Effector memory CD4-positive, alpha-beta T cell (primary cell): Measurements from ENCODE around the gene COL15A1.

Experiments used
- DNase-seq, 3 donors: peaks; one replicate each; pipeline ENCODE4 v3.0.0-alpha.2; 2020
- H3K27ac ChIP-seq: 2 replicates; pipeline ENCODE4 v1.7.0; 2013; ENCODE audit warnings: mild to moderate bottlenecking, low read length, moderate library complexity; ENCODE audit not compliant: insufficient read depth, poor library complexity, severe bottlenecking
- H3K27me3 ChIP-seq: replicated peaks from 2 replicates; pipeline ENCODE4 v1.7.0; 2013; ENCODE audit warnings: mild to moderate bottlenecking, low read length; ENCODE audit not compliant: insufficient read depth, control insufficient read depth, poor library complexity, severe bottlenecking
- H3K36me3 ChIP-seq: 2 replicates; pipeline ENCODE4 v1.7.0; 2013; ENCODE audit warnings: mild to moderate bottlenecking, low read length, moderate library complexity; ENCODE audit not compliant: control insufficient read depth, insufficient read depth
- H3K4me1 ChIP-seq: 2 replicates; pipeline ENCODE4 v1.7.0; 2013; ENCODE audit warnings: low read length, mild to moderate bottlenecking; ENCODE audit not compliant: control insufficient read depth, insufficient read depth, poor library complexity, severe bottlenecking
- H3K4me3 ChIP-seq: 2 replicates; pipeline ENCODE4 v1.7.0; 2013; ENCODE audit warnings: low read length, low read depth, mild to moderate bottlenecking; ENCODE audit not compliant: insufficient read depth, poor library complexity, severe bottlenecking
- H3K9me3 ChIP-seq: 2 replicates; pipeline ENCODE4 v1.7.0; 2013; ENCODE audit warnings: mild to moderate bottlenecking, low read length, moderate library complexity; ENCODE audit not compliant: control insufficient read depth

Gene COL15A1

DNA sequence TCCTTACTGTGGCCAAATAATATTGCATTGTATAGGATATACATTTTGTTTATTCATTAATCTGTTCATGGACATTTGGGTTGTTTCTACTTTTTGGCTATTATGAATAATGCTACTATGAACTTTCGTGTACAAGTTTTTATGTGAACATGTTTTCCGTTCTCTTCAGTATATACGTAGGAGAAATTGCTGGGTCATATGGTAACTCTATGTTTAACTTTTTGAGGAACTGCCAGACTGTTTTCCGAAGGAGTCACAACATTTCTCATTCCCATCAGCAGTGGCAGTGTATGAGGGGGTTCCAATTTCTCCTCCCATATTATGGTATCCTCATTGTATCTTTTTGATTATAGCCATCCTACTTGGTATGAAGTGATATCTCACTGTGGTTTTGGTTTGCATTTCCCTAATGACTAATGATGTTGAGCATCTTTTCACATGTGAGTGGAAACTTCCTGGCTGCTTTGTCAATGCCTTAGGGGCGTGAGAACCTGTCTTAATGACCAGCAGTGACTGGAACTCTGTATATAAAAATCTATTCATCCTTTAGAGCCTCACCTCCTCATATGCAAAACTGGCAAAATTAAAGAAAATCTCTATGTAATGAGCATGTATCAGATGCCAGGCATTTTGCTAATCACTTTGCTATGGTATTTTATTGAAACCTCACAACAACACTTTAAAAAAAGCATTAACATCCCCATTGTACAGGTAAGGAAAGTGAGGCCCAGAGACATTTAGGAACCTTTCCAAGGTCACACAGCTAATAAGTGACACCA, 113.4 kb downstream of the COL15A1 start:
- Histone ChIP-seq H3K9me3 (no peaks in the 10 kb centered on the region), H3K36me3 (no peaks in the 10 kb centered on the region), H3K27ac (no peak overlapping the region), H3K4me1 (peaks cover 44% of the 10 kb centered on the region), H3K4me3 (peak overlapping the region; percentile 13), H3K27me3 (no peaks in the 10 kb centered on the region)
- no peak for DNase-seq

DNA sequence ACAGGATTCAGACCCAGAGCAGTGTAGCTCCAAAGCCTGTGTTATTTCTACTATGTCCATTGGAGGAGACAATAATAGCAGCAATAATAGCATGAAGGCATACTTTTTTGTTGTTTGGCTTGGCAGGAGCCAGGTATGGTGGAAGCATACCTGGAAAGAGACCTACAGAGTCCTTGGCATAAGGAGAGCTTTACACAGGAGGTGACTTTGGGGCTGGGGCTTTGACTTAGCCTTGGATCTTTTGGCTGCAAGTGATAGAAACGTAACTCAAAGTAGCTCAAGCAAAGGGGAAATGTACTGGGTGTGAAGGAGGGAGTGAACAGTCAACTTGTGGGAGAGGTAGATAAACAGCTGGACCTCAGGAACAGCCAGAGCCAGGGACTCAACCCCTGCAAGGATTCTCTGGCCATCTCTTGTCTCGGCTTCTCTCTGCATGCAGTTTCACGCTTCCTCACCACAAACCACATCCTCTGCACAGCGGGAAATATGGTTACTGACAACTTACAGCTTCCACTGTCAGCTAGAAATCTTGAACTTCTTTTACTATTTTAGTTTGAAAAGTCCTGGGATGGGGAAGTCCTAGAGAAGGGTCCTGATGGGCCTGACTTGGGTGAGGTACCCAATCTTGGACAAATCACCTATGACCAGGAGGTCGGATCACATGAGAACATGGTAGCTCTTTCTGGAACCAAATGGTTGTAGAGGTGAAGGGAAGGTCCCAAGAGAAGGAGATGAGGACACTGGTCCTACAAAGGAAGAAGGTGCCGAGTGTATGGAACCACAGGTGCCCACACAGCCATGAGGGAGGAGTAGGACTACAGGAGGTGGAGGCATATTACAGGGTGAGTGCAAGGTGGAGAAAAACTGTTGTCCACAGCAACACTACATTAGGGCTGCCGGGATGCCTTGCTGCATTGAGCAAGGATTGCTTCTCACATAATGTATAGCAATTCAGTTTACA, 114.2 kb downstream of the COL15A1 start:
- Histone ChIP-seq H3K4me1 (peaks cover 43% of the 10 kb centered on the region), H3K36me3 (no peaks in the 10 kb centered on the region), H3K9me3 (no peaks in the 10 kb centered on the region), H3K4me3 (peak overlapping the region; percentile 13), H3K27ac (no peak overlapping the region), H3K27me3 (no peaks in the 10 kb centered on the region)
- DNase-seq: peak; percentile 50 to 63 (median 56)

DNA sequence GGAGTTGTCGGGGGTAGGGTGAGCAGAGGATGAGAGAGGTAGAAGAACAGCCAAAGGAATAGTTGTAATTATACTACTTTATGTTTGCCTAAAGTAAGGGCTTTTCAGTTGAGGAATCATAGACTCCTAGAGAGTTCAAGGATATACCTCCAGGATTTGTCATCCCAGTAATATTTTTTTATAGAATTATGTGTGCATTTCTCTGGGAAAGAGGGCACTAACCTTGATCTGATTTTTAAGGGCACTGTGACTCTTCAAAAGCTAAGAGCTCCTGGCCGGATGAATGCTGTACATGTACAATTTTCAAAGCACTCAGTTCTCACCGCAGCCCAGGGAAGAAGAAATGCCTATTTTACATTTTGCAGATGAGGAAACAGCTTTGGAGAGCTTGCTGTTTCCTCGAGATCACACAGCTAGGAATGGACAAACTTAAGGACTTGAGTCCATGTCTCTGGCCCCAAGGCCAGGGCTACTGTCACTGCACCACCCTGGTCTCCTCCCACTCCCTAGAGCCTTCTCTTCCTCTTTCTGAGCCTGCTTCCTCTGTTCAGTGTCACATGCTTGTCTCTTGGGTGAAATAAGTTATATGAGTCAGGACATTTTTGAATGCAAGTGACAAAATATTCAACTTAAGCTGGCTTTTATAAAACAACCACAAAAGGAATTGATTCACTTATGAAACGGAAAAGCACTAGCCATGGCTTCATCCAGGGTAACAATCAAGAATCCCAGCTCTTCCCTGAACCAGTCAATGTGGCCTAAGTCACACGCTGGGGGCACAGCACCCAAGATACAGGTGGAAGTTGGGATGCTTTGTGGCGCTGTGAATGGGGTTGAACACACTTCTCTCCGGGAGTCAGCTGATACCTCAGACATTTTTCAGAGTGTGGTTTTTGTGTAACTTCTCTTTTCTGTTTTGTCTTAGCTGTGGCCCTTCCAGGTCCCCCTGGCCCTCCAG, 115.5 kb downstream of the COL15A1 start:
- no peaks in the 10 kb centered on the region for H3K9me3 ChIP-seq
- no peaks in the 10 kb centered on the region for H3K36me3 ChIP-seq
- peaks cover 36% of the 10 kb centered on the region for H3K4me1 ChIP-seq
- no peak for DNase-seq
- peak overlapping the region; percentile 7 for H3K4me3 ChIP-seq
- H3K27me3 ChIP-seq: no peaks in the 10 kb centered on the region
- H3K27ac ChIP-seq: no peak overlapping the region

DNA sequence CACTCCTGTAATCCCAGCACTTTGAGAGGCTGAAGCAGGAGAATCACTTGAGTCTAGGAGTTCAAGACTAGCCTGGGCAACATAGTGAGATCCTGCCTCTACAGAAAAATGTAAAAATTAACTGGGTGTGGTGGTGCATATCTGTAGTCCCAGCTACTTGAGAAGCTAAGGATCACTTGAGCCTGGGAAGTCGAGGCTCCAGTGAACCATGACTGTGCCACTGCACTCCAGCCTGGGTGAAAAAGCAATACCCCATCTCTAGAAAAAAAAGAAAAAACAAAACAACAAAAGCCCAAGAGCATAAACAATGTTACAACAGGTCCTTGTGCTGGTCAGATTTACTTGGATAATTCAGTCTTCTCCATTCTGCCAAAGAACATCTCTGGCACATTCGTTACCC, 116.9 kb downstream of the COL15A1 start:
- Histone ChIP-seq H3K9me3 (no peaks in the 10 kb centered on the region), H3K4me1 (peaks cover 36% of the 10 kb centered on the region), H3K27ac (no peak overlapping the region), H3K4me3 (no peak overlapping the region), H3K36me3 (no peaks in the 10 kb centered on the region), H3K27me3 (no peaks in the 10 kb centered on the region)
- no peak for DNase-seq

DNA sequence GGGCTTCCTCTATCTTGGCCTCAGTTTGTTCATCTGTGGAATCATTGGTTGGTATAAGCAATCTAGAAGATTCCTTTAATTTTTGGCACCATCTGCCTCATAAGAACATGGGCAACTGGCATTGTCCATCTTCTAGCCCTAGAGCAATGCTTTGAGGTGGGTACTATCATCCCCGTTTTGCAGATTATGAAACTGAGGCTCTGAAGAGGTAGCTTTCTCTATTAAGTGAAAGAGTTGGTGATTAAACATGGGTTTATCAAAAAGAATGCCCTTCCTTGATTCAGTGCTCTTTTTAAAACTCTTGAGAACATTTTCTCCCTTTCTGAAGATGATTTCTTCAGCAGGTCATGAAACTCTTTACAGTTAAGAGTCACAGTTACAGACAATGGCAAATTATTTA, 118.8 kb downstream of the COL15A1 start:
- Histone ChIP-seq H3K4me1 (peaks cover 21% of the 10 kb centered on the region), H3K9me3 (no peaks in the 10 kb centered on the region), H3K27ac (no peak overlapping the region), H3K27me3 (no peaks in the 10 kb centered on the region), H3K36me3 (no peaks in the 10 kb centered on the region), H3K4me3 (no peak overlapping the region)
- DNase-seq: no peak

DNA sequence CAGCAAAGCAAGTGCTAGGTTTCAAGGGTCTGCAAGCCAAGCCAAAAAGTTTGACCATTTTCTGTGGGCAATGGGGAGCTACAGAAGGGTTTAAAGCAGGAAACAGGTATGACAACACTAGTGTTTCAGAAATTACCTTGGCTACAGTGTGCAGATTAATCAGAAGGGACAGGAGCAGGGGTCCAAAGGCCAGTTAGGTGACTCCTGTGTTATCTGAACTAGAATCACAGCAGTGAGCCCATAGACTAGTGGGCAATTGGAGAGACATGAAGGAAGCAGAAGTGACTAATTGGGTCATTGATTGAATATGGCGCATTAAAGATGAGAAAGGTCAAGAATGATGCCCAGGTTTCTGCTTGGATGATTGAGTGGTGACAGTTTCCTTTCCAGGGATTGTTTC, 119.8 kb downstream of the COL15A1 start:
- Histone ChIP-seq H3K9me3 (no peaks in the 10 kb centered on the region), H3K4me1 (peaks cover 16% of the 10 kb centered on the region), H3K27ac (no peak overlapping the region), H3K27me3 (no peaks in the 10 kb centered on the region), H3K4me3 (no peak overlapping the region), H3K36me3 (no peaks in the 10 kb centered on the region)
- DNase-seq: no peak

DNA sequence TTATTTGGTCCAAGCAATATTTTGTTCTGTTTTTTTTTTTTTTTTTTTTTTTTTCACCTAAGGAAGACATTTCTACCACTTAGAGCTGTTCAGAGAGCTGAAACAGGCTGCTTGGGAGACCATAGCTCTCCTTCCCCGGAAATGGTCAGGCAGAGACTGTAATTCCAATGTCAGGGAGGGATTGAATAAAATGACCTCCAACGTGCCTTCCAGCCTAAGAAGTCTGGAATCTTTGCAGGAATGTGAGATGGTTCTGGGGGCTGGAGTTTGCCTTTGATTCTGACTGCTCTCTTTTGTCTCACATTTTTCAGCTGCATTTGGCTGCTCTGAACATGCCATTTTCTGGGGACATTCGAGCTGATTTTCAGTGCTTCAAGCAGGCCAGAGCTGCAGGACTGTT, 122.9 kb downstream of the COL15A1 start:
- Histone ChIP-seq H3K4me1 (peaks cover 12% of the 10 kb centered on the region), H3K36me3 (no peaks in the 10 kb centered on the region), H3K27me3 (no peaks in the 10 kb centered on the region), H3K4me3 (no peak overlapping the region), H3K9me3 (no peaks in the 10 kb centered on the region), H3K27ac (no peak overlapping the region)
- DNase-seq: no peak

DNA sequence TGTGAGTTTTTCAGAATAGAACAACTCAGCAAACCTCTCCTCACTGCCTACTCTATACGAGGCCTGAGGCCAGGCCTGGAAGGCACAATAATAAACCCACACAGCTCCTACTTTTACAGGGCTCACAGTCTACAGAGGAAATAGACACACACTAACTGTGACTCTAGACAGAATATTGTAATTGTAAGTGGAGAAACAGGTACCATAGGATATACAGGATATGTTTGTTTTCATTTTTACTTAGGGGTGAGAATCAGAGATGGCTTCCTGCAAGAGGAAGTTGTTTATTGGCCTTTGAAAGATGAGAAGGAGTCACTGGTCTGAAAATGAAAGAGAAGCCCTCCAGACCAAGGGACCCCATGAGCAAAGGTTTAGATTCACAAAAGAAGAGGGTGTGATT, 125.4 kb downstream of the COL15A1 start:
- Histone ChIP-seq H3K36me3 (no peaks in the 10 kb centered on the region), H3K4me3 (no peak overlapping the region), H3K4me1 (peaks cover 12% of the 10 kb centered on the region), H3K27me3 (no peaks in the 10 kb centered on the region), H3K27ac (no peak overlapping the region), H3K9me3 (no peaks in the 10 kb centered on the region)
- no peak for DNase-seq

DNA sequence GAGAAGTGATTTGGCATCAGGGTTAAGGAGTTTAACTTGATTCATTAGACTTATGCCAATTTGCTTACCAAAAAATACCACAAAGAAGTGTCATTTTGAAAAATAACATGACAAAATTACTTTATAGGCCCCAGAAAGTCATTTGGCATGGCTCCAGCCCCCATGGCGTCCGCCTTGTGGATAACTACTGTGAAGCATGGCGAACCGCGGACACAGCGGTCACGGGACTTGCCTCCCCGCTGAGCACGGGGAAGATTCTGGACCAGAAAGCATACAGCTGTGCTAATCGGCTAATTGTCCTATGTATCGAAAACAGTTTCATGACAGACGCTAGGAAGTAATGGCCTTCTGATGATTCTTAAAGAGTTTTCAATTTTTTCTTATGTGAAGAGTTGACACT, 125.8 kb downstream of the COL15A1 start:
- no peaks in the 10 kb centered on the region for H3K9me3 ChIP-seq
- H3K4me1 ChIP-seq: peaks cover 12% of the 10 kb centered on the region
- H3K36me3 ChIP-seq: no peaks in the 10 kb centered on the region
- H3K27ac ChIP-seq: no peak overlapping the region
- no peaks in the 10 kb centered on the region for H3K27me3 ChIP-seq
- no peak for DNase-seq
- H3K4me3 ChIP-seq: no peak overlapping the region
